ENCODE data around the gene PPP1R3F. TPM values are rescaled to one million over a fixed set of nuclear protein-coding genes. Genes with fewer than 3 reads are reported as not detected.
A peak's percentile ranks its signal among the peaks of the same experiment; 100 is the strongest.

The PPP1R3F gene
- total and polyA plus RNA-seq, 9 of the 15 experiments (the other 6 are each of a cell fraction or from before 2014, with no cell fraction given), result 0.03 to 0.91 (median 0.43) TPM; not detected in 1

GRCh38 chrX:49244207-49244606, 25.4 kb upstream of the PPP1R3F start (continued):
- TF ChIP-seq, protein P1, sequence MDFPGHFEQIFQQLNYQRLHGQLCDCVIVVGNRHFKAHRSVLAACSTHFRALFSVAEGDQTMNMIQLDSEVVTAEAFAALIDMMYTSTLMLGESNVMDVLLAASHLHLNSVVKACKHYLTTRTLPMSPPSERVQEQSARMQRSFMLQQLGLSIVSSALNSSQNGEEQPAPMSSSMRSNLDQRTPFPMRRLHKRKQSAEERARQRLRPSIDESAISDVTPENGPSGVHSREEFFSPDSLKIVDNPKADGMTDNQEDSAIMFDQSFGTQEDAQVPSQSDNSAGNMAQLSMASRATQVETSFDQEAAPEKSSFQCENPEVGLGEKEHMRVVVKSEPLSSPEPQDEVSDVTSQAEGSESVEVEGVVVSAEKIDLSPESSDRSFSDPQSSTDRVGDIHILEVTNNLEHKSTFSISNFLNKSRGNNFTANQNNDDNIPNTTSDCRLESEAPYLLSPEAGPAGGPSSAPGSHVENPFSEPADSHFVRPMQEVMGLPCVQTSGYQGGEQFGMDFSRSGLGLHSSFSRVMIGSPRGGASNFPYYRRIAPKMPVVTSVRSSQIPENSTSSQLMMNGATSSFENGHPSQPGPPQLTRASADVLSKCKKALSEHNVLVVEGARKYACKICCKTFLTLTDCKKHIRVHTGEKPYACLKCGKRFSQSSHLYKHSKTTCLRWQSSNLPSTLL (IDR thresholded peaks at IDR 0.05), result peak; percentile 71; the same call in 1 of the 2 replicates
- no peak for TF ChIP-seq SUPT5H (IDR thresholded peaks at IDR 0.05)
- TF ChIP-seq CSDE1 (IDR thresholded peaks at IDR 0.05), result peak in 1 of 2 experiments; percentile 83; a peak in 2 of 4 replicates
- no peak for TF ChIP-seq STAT5B (CRISPR knock-in tag; IDR thresholded peaks at IDR 0.05)
- no peak for TF ChIP-seq MXI1 (IDR thresholded peaks at IDR 0.05; ENCODE audit: low read depth, low read length)
- no peak for TF ChIP-seq CEBPZ (IDR thresholded peaks at IDR 0.05; ENCODE audit: borderline replicate concordance, low read depth, low read length)
- TF ChIP-seq TCF7 (IDR thresholded peaks at IDR 0.05; ENCODE audit: borderline replicate concordance), result no peak
- TF ChIP-seq, protein P2, sequence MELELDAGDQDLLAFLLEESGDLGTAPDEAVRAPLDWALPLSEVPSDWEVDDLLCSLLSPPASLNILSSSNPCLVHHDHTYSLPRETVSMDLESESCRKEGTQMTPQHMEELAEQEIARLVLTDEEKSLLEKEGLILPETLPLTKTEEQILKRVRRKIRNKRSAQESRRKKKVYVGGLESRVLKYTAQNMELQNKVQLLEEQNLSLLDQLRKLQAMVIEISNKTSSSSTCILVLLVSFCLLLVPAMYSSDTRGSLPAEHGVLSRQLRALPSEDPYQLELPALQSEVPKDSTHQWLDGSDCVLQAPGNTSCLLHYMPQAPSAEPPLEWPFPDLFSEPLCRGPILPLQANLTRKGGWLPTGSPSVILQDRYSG (tag; conservative IDR thresholded peaks at IDR 0.05; ENCODE audit: low read depth), result no peak
- no peak for TF ChIP-seq SETDB1 (IDR thresholded peaks at IDR 0.05; ENCODE audit: low read length)
- TF ChIP-seq, protein P3, sequence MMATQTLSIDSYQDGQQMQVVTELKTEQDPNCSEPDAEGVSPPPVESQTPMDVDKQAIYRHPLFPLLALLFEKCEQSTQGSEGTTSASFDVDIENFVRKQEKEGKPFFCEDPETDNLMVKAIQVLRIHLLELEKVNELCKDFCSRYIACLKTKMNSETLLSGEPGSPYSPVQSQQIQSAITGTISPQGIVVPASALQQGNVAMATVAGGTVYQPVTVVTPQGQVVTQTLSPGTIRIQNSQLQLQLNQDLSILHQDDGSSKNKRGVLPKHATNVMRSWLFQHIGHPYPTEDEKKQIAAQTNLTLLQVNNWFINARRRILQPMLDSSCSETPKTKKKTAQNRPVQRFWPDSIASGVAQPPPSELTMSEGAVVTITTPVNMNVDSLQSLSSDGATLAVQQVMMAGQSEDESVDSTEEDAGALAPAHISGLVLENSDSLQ (IDR thresholded peaks at IDR 0.05), result no peak; the same call in none of the 2 replicates
- no peak for TF ChIP-seq KAT2B (IDR thresholded peaks at IDR 0.05; ENCODE audit: low read depth, low read length)
- peak; percentile 99 for TF ChIP-seq DPF2 (IDR thresholded peaks at IDR 0.05)
- TF ChIP-seq, protein P4, sequence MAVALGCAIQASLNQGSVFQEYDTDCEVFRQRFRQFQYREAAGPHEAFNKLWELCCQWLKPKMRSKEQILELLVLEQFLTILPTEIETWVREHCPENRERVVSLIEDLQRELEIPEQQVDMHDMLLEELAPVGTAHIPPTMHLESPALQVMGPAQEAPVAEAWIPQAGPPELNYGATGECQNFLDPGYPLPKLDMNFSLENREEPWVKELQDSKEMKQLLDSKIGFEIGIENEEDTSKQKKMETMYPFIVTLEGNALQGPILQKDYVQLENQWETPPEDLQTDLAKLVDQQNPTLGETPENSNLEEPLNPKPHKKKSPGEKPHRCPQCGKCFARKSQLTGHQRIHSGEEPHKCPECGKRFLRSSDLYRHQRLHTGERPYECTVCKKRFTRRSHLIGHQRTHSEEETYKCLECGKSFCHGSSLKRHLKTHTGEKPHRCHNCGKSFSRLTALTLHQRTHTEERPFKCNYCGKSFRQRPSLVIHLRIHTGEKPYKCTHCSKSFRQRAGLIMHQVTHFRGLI (CRISPR knock-in tag; IDR thresholded peaks at IDR 0.05), result no peak
- no peak for TF ChIP-seq SP2 (IDR thresholded peaks at IDR 0.05; ENCODE audit: extremely low read depth, low read depth, low read length, poor library complexity, severe bottlenecking)
- TF ChIP-seq YBX1 (IDR thresholded peaks at IDR 0.05), result no peak
- TF ChIP-seq, protein P5, sequence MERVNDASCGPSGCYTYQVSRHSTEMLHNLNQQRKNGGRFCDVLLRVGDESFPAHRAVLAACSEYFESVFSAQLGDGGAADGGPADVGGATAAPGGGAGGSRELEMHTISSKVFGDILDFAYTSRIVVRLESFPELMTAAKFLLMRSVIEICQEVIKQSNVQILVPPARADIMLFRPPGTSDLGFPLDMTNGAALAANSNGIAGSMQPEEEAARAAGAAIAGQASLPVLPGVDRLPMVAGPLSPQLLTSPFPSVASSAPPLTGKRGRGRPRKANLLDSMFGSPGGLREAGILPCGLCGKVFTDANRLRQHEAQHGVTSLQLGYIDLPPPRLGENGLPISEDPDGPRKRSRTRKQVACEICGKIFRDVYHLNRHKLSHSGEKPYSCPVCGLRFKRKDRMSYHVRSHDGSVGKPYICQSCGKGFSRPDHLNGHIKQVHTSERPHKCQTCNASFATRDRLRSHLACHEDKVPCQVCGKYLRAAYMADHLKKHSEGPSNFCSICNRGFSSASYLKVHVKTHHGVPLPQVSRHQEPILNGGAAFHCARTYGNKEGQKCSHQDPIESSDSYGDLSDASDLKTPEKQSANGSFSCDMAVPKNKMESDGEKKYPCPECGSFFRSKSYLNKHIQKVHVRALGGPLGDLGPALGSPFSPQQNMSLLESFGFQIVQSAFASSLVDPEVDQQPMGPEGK (CRISPR knock-in tag; IDR thresholded peaks at IDR 0.05; ENCODE audit: borderline replicate concordance), result no peak
- no peak; the same call in 1 of the 2 replicates for TF ChIP-seq ZZZ3 (IDR thresholded peaks at IDR 0.05)
- TF ChIP-seq ZNF79 (CRISPR knock-in tag; IDR thresholded peaks at IDR 0.05; ENCODE audit: low read depth), result no peak

Data from K562 (cell line).